Testis (tissue), 3 donors: ENCODE measurements around the gene NFE2L2. TPM values are rescaled to one million over a fixed set of nuclear protein-coding genes. Genes with fewer than 3 reads are reported as not detected.

Experiments
- DNase-seq: peaks from one replicate; pipeline ENCODE4 v3.0.0-alpha.2; 2019
- H3K27ac ChIP-seq, 2 donors: fragments of 200-600 bp; sonication (generic); one replicate each; pipeline ENCODE4 v1.5.1; 2019
- H3K27me3 ChIP-seq: fragments of 200-600 bp; sonication (generic); one replicate; pipeline ENCODE4 v1.5.1; 2019
- H3K36me3 ChIP-seq: fragments of 200-600 bp; sonication (generic); one replicate; pipeline ENCODE4 v1.5.1; 2017; ENCODE audit warnings: low read depth; ENCODE audit errors: missing control alignments
- H3K4me1 ChIP-seq: fragments of 200-600 bp; sonication (generic); one replicate; pipeline ENCODE4 v1.5.1; 2019
- H3K4me3 ChIP-seq, 2 donors: fragments of 200-600 bp; sonication (generic); one replicate each; pipeline ENCODE4 v1.5.1; 2017 to 2019
- H3K9me3 ChIP-seq: fragments of 200-600 bp; sonication (generic); one replicate; pipeline ENCODE4 v1.5.1; 2017
- CTCF ChIP-seq, 3 experiments: fragments of 450-650 bp in 2 of 3; fragments of 200-600 bp in 1 of 3; sonication (generic) in 1 of 3; IDR thresholded peaks; one replicate each; pipeline ENCODE4 v1.5.1; 2016 to 2019; ENCODE audit warnings: antibody characterized with exemption in 3 of 3, mild to moderate bottlenecking in 2 of 3, moderate library complexity in 1 of 3
- POLR2A ChIP-seq: fragments of 450-650 bp; IDR thresholded peaks from one replicate; pipeline ENCODE4 v1.6.1; 2017; ENCODE audit warnings: antibody characterized with exemption, mild to moderate bottlenecking, moderate library complexity
- WGBS, 2 donors: methylation state at CpG; one replicate each; pipeline ENCODE4 v1.1.5; 2018; 5-methylcytosine and 5-hydroxymethylcytosine counted together
- intact Hi-C: fragments of 100-400 bp; cut with DNase I; formaldehyde crosslinking; loops from one replicate; pipeline ENCODE4 v1.15.1; 2023; ENCODE audit warnings: low total_unique reads
- polyA plus RNA-seq: library from polyadenylated mRNA; stranded (reverse); fragments of 350-450 nt; fragmentation: Illumina TruSeq; extraction: RNeasy Lipid Tissue Mini Kit (QIAGEN cat#74804); gene quantifications from one replicate; pipeline ENCODE4 v1.2.3, GENCODE V29; 2014; ENCODE audit warnings: low read depth, low replicate concordance; ENCODE audit not compliant: insufficient read depth
- total RNA-seq, 2 donors: library from RNA; depleted of rRNA; stranded (reverse); fragments of >200 nt; gene quantifications; one replicate each; pipeline ENCODE4 v1.2.3, GENCODE V29; 2016

Gene NFE2L2
- total and polyA plus RNA-seq, 3 donors from 2014 or later, result 72.7 to 132 (median 126) TPM

- TF ChIP-seq POLR2A (no peak), CTCF (IDR thresholded peaks at IDR 0.05) (peak; percentile 79 to 94 (median 90))
- peak overlapping the region; percentile 100 for H3K27ac ChIP-seq
- no peaks in the 10 kb centered on the region for H3K36me3 ChIP-seq
- peak; percentile 98 for DNase-seq
- H3K9me3 ChIP-seq, result no peaks in the 10 kb centered on the region
- WGBS, 2 donors, result 0 to 1% methylated on average over 29 to 37 of the region's 81 CpGs
- peaks cover 37% of the 10 kb centered on the region for H3K4me1 ChIP-seq
- H3K4me3 ChIP-seq, result peak overlapping the region; percentile 99 to 100
- no peaks in the 10 kb centered on the region for H3K27me3 ChIP-seq
- intact Hi-C loops, result loop anchor here (5.0 to 10.0 kb wide), 2 partner anchors 51 to 99 kb away; partner anchors contain the start of gene HNRNPA3
Observed at GRCh38 chr2:177263451-177264208, 897 bp downstream of the NFE2L2 start.

- intact Hi-C loops, result loop anchor here (5.0 to 10.0 kb wide), 2 partner anchors 51 to 98 kb away; partner anchors contain the start of gene HNRNPA3
- no peaks in the 10 kb centered on the region for H3K27me3 ChIP-seq
- peaks cover 37% of the 10 kb centered on the region for H3K4me1 ChIP-seq
- peak overlapping the region; percentile 99 to 100 for H3K4me3 ChIP-seq
- DNase-seq, result no peak
- H3K36me3 ChIP-seq, result no peaks in the 10 kb centered on the region
- no peaks in the 10 kb centered on the region for H3K9me3 ChIP-seq
- 0 to 1% methylated on average over 6 of the region's 6 CpGs for WGBS, 2 donors
- no peak for TF ChIP-seq CTCF (IDR thresholded peaks at IDR 0.05)
- TF ChIP-seq POLR2A, result no peak
- H3K27ac ChIP-seq, result peak overlapping the region; percentile 100
Observed at GRCh38 chr2:177262958-177263450, 1.5 kb downstream of the NFE2L2 start.

GRCh38 chr2:177262092-177262491, 2.4 kb downstream of the NFE2L2 start:
- Histone ChIP-seq H3K4me3 (peak overlapping the region; percentile 99 to 100), H3K9me3 (no peaks in the 10 kb centered on the region), H3K4me1 (peaks cover 43% of the 10 kb centered on the region), H3K36me3 (no peaks in the 10 kb centered on the region), H3K27me3 (no peaks in the 10 kb centered on the region), H3K27ac (peak overlapping the region; percentile 100)
- intact Hi-C loops, result loop anchor here (5.0 to 10.0 kb wide), 2 partner anchors 50 to 97 kb away; partner anchors contain the start of gene HNRNPA3
- no peak for DNase-seq
- TF ChIP-seq POLR2A (no peak), CTCF (IDR thresholded peaks at IDR 0.05) (no peak)
- 4 to 11% methylated on average over 2 of the region's 2 CpGs for WGBS, 2 donors

- H3K9me3 ChIP-seq, result no peaks in the 10 kb centered on the region
- intact Hi-C loops, result loop anchor here (5.0 to 10.0 kb wide), 2 partner anchors 49 to 97 kb away; partner anchors contain the start of gene HNRNPA3
- H3K36me3 ChIP-seq, result no peaks in the 10 kb centered on the region
- H3K27me3 ChIP-seq, result no peaks in the 10 kb centered on the region
- TF ChIP-seq POLR2A, result no peak
- TF ChIP-seq CTCF (IDR thresholded peaks at IDR 0.05), result no peak
- H3K4me3 ChIP-seq, result peak overlapping the region; percentile 16 to 99
- H3K4me1 ChIP-seq, result peaks cover 43% of the 10 kb centered on the region
- no peak for DNase-seq
- peak overlapping the region; percentile 100 for H3K27ac ChIP-seq
- WGBS, 2 donors, result 22 to 25% methylated on average over 5 of the region's 5 CpGs
Observed at GRCh38 chr2:177261116-177262060, 3.1 kb downstream of the NFE2L2 start.
